Coronary artery (tissue), 2 donors: ENCODE data around the gene SMOC2.
A peak's percentile ranks its signal among the peaks of the same experiment; 100 is the strongest.

Experiments
- DNase-seq: peaks from one replicate; pipeline ENCODE4 v3.0.0-alpha.2; 2017; ENCODE audit warnings: low spot score
- H3K27ac ChIP-seq, 2 donors: fragments of 200-600 bp; sonication (generic); one replicate each; pipeline ENCODE4 v1.5.1; 2016 to 2019
- H3K4me3 ChIP-seq: fragments of 200-600 bp; sonication (generic); 2 replicates; pipeline ENCODE4 v1.5.1; 2016; ENCODE audit warnings: mild to moderate bottlenecking, moderate library complexity
- TF ChIP-seq, protein P1 (sequence below): fragments of 200-600 bp; sonication (generic); IDR thresholded peaks from one replicate; pipeline ENCODE4 v1.5.1; 2019; ENCODE audit warnings: antibody characterized with exemption

Gene SMOC2

DNA sequence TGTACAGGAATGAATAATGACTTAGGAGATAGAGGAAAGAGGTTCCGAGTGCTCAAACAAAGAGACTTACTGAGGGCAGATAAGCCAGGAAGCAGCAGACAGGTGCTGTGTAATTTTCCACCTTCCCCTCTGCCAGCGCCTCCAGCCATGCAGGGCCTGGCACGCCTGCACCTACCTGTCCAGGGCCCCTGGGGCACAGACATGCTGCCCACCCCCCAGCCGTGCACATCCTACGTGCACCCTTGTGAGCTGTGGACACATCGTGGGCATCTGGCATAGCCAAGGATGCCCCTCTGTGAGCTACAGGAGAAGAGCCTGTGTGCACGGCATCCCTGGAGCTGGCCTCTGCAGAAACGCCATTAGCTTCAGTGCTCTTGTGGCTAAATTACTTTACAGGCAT lies 7.1 kb upstream of the SMOC2 start:
- DNase-seq: no peak
- TF ChIP-seq, protein P1, sequence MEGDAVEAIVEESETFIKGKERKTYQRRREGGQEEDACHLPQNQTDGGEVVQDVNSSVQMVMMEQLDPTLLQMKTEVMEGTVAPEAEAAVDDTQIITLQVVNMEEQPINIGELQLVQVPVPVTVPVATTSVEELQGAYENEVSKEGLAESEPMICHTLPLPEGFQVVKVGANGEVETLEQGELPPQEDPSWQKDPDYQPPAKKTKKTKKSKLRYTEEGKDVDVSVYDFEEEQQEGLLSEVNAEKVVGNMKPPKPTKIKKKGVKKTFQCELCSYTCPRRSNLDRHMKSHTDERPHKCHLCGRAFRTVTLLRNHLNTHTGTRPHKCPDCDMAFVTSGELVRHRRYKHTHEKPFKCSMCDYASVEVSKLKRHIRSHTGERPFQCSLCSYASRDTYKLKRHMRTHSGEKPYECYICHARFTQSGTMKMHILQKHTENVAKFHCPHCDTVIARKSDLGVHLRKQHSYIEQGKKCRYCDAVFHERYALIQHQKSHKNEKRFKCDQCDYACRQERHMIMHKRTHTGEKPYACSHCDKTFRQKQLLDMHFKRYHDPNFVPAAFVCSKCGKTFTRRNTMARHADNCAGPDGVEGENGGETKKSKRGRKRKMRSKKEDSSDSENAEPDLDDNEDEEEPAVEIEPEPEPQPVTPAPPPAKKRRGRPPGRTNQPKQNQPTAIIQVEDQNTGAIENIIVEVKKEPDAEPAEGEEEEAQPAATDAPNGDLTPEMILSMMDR: no peak
- H3K27ac ChIP-seq: no peak overlapping the region
- H3K4me3 ChIP-seq: no peak overlapping the region

DNA sequence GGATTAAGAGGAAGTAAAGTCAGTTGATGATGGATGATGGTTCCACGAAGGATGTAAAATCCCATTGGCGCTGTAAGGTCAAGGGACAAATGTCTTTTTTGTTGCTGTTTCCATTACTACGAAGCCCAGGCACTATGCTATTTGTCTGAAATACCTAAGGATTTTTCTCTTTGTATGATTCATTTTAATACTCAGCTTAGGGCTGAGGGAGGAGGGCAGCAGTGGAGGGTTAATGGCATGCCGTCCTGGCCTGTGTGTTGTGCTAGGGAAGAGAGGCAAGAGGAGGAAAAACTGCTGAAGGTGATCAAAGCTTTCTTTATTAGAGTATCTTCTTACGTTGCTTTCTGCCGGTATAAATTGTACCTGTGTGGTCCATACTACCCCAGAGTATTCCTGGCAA lies 6.5 kb upstream of the SMOC2 start:
- Histone ChIP-seq H3K27ac (no peak overlapping the region), H3K4me3 (no peak overlapping the region)
- TF ChIP-seq, protein P1: no peak
- no peak for DNase-seq

DNA sequence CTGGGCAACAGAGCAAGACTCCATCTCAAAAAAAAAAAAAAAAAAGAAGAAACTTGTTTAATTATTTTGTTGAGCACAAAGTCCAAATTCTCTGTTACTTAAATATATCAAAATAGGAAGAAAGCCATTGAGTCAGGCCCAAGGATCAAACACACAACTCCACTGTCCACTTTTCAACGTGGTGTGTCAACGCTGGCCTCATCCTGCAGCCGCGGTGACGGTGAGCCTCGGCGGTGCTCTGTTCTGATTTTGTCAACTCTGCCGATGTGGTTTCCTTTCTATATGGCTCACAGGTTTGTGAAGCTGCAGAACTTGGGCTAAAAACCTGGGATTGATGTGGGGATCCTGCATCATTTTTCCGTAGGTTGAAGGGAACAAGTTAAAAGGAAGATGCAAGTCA lies 3.2 kb upstream of the SMOC2 start:
- Histone ChIP-seq H3K27ac (no peak overlapping the region), H3K4me3 (no peak overlapping the region)
- TF ChIP-seq, protein P1: no peak
- no peak for DNase-seq

DNA sequence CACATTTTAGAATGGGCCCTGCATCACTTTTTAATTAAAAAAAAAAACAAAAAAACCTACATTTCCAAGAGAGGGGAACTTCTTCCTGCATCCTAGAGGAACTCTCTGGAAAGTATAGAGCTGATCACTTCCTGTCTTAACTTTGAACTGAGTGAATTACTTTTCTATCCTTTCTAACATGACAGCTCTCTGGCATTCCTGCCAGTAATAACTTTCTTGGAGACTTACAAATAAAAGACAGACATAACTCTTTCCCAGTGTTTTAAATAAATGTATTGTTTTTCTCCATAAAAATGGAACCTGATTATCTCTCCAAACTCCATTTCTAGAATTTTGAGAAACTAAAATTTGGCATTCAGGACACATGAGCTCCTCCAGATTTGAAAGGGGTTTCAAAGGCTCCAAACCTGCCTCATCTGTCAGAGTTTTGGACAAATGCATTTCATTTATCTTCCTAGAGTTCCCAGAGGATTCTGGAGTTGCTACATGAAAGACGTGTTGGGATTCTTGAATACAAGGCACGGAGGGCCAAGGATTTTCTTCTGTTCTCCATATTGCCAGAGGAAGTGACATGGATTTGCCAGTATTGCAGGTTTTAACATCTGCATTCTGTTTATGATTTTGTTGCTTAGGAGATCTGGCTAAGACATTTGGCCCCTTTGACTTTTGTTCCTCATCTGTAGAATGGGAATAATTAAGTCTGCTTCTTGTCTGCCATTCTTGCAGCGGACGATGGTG lies 2.0 kb upstream of the SMOC2 start:
- Histone ChIP-seq H3K4me3 (no peak overlapping the region), H3K27ac (peak overlapping the region in 1 of 2 donors; percentile 32)
- TF ChIP-seq, protein P1: no peak
- DNase-seq: no peak

DNA sequence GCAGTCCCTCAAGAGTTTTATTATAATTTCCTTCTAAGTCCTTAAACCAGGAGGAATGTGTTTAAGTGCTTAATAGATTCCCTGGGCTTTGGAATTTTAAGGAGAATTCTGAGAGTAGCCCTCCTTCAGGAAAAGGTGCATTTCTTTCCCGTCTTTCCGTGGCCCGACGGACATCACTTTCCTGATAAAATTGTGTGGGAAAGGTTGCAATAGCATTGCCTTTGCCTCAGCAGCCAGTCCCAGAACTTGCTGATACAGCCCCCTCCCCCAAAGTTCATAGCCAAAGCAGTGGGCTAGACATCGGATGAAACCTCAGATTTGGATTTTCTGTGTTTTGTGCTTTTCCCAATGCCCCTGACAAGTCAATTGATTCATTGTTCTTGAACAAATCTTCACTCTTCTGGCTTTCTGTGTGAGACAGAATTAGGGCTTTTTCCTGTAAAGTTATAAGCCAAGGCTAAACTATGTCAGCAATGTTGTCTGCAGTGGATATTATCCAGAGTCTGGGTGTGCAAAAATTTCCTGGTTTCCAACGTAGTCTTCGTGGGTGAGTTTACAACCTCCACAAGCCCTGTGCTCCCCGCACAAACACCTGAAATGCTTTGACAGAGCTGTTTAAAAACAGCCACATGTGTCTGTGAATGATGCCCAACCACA lies 1.1 kb upstream of the SMOC2 start:
- no peak for DNase-seq
- Histone ChIP-seq H3K4me3 (peak overlapping the region; percentile 85), H3K27ac (peak overlapping the region; percentile 47 to 82)
- TF ChIP-seq, protein P1: no peak

DNA sequence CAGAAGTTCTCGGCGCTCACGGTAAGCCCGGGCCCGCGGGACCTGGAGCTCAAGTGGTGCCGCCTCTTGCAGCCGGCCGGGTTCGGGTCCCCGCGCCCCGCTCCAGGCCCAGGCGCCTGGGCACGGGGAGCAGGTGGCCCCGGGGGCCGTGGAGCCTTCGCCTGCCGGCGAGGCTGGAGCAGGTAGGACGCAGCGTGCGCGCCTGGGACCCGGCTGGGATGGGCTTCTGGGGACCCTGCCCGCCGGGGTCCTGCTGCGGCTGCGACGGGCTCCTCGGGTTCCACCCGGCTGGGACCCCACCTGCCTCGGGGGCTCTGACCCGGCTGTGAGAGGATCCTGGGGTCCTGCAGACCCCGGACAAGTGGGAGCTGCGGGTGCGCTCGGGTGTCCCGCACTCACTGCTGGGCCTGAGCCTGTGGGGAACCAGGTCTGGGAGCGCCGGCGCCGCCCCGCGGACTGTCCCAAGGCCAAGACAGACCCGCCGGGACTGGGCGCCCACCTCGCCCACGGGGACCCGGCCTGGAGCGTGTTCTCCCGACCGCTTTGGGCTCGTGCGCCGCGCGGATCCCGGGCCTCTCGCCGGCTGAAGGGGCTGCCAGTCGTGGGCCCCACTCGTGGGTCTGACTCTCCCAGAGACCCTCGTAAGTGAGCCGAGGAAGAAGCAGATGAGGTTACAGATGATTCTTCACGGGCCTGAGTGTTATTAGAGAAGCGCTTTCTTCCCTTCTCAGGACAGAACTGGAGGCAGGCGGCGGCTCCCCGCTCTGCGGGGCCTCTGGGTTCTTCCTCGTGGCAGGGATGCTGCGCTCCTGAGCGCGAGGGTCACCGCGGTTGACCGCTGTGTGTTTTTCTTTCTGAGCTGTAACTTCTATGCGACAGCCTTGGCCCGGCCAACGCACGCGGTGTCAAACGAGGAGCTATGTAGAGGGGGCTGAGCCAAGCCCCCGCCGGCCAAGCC lies 729 bp downstream of the SMOC2 start:
- H3K4me3 ChIP-seq: peak overlapping the region; percentile 85
- TF ChIP-seq, protein P1: no peak
- DNase-seq: no peak
- H3K27ac ChIP-seq: peak overlapping the region; percentile 47 to 82
